NOMO-1 (cell line): ENCODE data around the gene SLC19A3.
"Not testable (repeated sequence)": the region's sequence is repeated elsewhere in the genome, so short reads cannot be mapped to it uniquely, and the experiment has no call there.

ENCODE experiments used
- DNase-seq, 2 experiments: peaks; one replicate each; lab custom pipeline; 2025; ENCODE audit not compliant: unreplicated experiment in 2 of 2; lab: John Stamatoyannopoulos, UW

The SLC19A3 gene

GRCh38 chr2:227703961-227704360, 13.9 kb downstream of the SLC19A3 start:
- DNase-seq = no peak

GRCh38 chr2:227703280-227703732, 14.5 kb downstream of the SLC19A3 start:
- no peak for DNase-seq

- DNase-seq = no peak
Measured at GRCh38 chr2:227701556-227701955, 16.3 kb downstream of the SLC19A3 start.

GRCh38 chr2:227696990-227697679, 20.7 kb downstream of the SLC19A3 start:
- DNase-seq = no peak

- DNase-seq = no peak
Measured at GRCh38 chr2:227687189-227687588, 30.6 kb downstream of the SLC19A3 start.

- DNase-seq = no peak
Measured at GRCh38 chr2:227684258-227684657, 33.6 kb downstream of the SLC19A3 start.

- no peak for DNase-seq
Measured at GRCh38 chr2:227677928-227678327, 39.9 kb downstream of the SLC19A3 start.

GRCh38 chr2:227674485-227674884, 43.3 kb downstream of the SLC19A3 start:
- no peak for DNase-seq

- DNase-seq = not testable (repeated sequence)
Measured at GRCh38 chr2:227673620-227674019, 44.2 kb downstream of the SLC19A3 start.

GRCh38 chr2:227671170-227671905, 46.5 kb downstream of the SLC19A3 start:
- DNase-seq = no peak

- not testable (repeated sequence) for DNase-seq
Measured at GRCh38 chr2:227666631-227667170, 51.1 kb downstream of the SLC19A3 start, which contains the start of gene SCYGR5. SCYGR5 (plus strand) TSS chr2:227666804; CDS start chr2:227666804, 0 bp downstream.

- DNase-seq = no peak
Measured at GRCh38 chr2:227665189-227665940, 52.5 kb downstream of the SLC19A3 start.

GRCh38 chr2:227661827-227662226, 56.0 kb downstream of the SLC19A3 start:
- no peak for DNase-seq

GRCh38 chr2:227661025-227661649, 56.7 kb downstream of the SLC19A3 start:
- no peak for DNase-seq

GRCh38 chr2:227657199-227657845, 60.5 kb downstream of the SLC19A3 start:
- DNase-seq = no peak

GRCh38 chr2:227655454-227655853, 62.4 kb downstream of the SLC19A3 start:
- DNase-seq = peak in 1 of 2 experiments; percentile 26

- DNase-seq = no peak
Measured at GRCh38 chr2:227654426-227654825, 63.4 kb downstream of the SLC19A3 start.

GRCh38 chr2:227653419-227653818, 64.4 kb downstream of the SLC19A3 start:
- DNase-seq = no peak

- no peak for DNase-seq
Measured at GRCh38 chr2:227643990-227644551, 73.8 kb downstream of the SLC19A3 start.

- DNase-seq = no peak
Measured at GRCh38 chr2:227642656-227643055, 75.2 kb downstream of the SLC19A3 start.
